SU-DHL-6 (cell line): ENCODE data around the gene LCN10.

Source experiments
- EZH2phosphoT487 ChIP-seq: fragments of 200-600 bp; sonication (generic), shearing (Covaris generic); conservative IDR thresholded peaks from 2 replicates; pipeline ENCODE4 v1.6.1; 2018; ENCODE audit warnings: mild to moderate bottlenecking, antibody characterized with exemption, low read length, moderate library complexity, mixed read lengths
- TF ChIP-seq, protein P1 (sequence below): fragments of 200-600 bp; sonication (generic); IDR thresholded peaks from one replicate; pipeline ENCODE4 v1.5.1; 2017; ENCODE audit warnings: antibody characterized with exemption, mild to moderate bottlenecking, low read length, moderate library complexity; ENCODE audit not compliant: insufficient read depth, poor library complexity, severe bottlenecking

DNA sequence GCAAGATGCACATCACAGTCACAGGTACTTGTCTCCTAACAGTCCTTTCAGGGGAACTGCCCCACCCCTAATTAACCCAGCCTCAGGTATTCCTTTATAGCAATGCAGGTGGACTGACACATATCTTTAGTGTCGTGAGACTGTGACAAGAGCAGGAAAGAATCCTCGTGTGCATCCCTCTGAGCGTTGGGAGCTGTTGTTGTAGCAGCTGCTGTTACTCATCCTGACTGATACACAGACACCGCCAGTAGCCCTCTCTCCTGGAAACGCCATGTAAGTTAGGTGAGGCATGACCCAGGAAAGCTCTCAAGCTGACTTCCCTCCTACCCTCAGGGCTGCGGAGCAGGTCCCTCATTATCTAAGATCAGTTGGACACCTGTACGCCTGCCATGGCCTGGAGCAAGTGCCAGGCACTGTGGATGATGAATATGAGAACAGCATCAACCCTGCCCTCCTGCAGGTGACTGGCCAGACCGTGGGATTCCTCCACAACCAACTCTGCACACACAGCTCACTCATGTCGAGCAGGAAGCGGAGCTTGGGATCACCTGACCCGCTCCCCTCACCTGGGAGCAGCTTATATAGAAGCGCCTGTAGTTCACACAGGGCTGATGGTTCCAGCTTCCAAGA lies 31.8 kb upstream of the LCN10 start:
- TF ChIP-seq, protein P1, sequence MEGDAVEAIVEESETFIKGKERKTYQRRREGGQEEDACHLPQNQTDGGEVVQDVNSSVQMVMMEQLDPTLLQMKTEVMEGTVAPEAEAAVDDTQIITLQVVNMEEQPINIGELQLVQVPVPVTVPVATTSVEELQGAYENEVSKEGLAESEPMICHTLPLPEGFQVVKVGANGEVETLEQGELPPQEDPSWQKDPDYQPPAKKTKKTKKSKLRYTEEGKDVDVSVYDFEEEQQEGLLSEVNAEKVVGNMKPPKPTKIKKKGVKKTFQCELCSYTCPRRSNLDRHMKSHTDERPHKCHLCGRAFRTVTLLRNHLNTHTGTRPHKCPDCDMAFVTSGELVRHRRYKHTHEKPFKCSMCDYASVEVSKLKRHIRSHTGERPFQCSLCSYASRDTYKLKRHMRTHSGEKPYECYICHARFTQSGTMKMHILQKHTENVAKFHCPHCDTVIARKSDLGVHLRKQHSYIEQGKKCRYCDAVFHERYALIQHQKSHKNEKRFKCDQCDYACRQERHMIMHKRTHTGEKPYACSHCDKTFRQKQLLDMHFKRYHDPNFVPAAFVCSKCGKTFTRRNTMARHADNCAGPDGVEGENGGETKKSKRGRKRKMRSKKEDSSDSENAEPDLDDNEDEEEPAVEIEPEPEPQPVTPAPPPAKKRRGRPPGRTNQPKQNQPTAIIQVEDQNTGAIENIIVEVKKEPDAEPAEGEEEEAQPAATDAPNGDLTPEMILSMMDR, result no peak
- TF ChIP-seq EZH2phosphoT487, result no peak
